ENCODE results near the gene ADIG.

Gene ADIG

DNA sequence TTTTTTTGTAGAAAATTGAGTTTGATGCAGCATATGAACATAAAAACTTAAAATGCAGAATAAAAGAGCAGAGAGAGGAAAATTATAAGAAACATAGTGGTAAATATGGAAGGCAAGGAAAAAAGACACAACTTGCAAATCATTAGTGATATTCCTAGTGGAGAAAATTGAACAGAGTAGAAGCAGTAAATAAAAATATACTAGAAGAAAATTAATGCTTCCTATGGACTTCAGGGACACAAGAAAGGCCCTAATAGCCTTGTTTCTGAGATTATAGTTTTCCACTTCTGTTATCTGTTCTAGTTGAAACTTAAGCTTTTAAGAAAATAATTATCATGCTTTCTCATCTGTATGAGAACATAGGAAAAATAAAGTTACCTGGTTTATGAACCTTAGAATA, 25.6 kb upstream of the ADIG start:
- TF ChIP-seq CTCF (IDR thresholded peaks at IDR 0.05; ENCODE audit: low read depth, low read length), result no peak
- no peak for DNase-seq (ENCODE audit: low read depth in 2 of 2)
- no peak overlapping the region for H3K4me3 ChIP-seq (replicated peaks in 1 of 2; ENCODE audit: low read depth in 2 of 2, low read length in 2 of 2)

DNA sequence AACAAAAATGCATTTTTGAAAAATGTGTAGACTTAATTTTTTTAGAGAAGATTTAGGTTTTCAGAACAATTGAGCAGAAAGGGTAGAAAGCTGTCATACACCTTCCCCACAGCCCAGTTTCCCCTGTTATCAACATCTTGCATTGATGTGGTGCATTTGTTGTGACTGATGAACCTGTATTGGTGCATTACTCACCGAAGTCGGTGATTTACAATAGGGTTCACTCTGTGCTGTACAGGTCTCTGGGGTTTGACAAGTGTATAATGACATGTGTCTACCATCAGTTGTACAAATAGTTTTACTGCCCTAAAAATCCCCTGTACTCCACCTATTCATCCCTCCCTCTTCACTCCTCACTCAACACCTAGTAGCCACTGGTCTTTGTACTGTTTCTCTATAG, 23.8 kb upstream of the ADIG start:
- no peak for DNase-seq (ENCODE audit: low read depth in 2 of 2)
- no peak overlapping the region for H3K4me3 ChIP-seq (replicated peaks in 1 of 2; ENCODE audit: low read depth in 2 of 2, low read length in 2 of 2)
- no peak for TF ChIP-seq CTCF (IDR thresholded peaks at IDR 0.05; ENCODE audit: low read depth, low read length)

DNA sequence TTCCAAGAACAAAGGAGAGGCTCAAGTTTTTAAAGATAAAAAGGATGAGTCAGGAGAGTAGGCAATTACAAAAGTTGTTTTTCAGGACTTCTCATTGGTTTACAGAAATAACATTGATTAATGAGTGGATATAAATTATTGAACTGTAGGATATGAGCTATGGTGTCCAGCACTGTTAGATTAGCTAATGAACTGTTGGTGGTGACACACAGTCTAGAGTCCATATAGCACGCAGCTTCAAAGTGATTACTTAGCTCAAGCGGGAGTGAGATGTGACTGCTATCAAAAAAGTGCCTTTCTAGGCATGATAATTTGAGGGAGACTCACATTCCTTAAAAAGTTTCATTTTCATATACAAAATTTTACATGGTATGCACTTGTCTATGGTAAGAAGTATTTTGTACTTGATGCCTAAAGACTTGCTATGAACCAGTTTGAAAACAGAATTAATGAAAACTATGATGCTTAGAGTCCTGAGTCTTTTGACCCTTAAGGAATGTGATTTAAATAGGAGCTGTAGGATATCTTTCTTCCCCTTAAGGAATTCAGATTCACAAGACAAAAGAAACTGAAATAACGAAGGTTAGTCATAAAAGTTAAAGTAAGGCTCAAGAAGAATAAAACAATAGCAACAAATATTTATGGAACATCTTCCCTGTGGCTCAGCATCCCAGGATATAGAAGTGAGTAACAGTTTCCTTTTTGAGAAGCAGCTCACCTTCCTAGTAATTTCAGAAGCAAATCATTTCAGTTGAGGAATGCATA, 22.2 kb upstream of the ADIG start:
- DNase-seq (ENCODE audit: low read depth in 2 of 2), result peak; percentile 28 to 37
- TF ChIP-seq CTCF (IDR thresholded peaks at IDR 0.05; ENCODE audit: low read depth, low read length), result no peak

GRCh38 chr20:38559764-38560163, 21.2 kb upstream of the ADIG start:
- no peak for DNase-seq (ENCODE audit: low read depth in 2 of 2)
- TF ChIP-seq CTCF (IDR thresholded peaks at IDR 0.05; ENCODE audit: low read depth, low read length), result no peak
- H3K4me3 ChIP-seq (replicated peaks in 1 of 2; ENCODE audit: low read depth in 2 of 2, low read length in 2 of 2), result no peak overlapping the region

More for the DNA sequence above, 22.2 kb upstream of the ADIG start:
- no peak overlapping the region for H3K4me3 ChIP-seq (replicated peaks in 1 of 2; ENCODE audit: low read depth in 2 of 2, low read length in 2 of 2)

GRCh38 chr20:38563802-38564431, 17.1 kb upstream of the ADIG start:
- no peak overlapping the region for H3K4me3 ChIP-seq (replicated peaks in 1 of 2; ENCODE audit: low read depth in 2 of 2, low read length in 2 of 2)
- TF ChIP-seq CTCF (IDR thresholded peaks at IDR 0.05; ENCODE audit: low read depth, low read length), result no peak
- no peak for DNase-seq (ENCODE audit: low read depth in 2 of 2)

DNA sequence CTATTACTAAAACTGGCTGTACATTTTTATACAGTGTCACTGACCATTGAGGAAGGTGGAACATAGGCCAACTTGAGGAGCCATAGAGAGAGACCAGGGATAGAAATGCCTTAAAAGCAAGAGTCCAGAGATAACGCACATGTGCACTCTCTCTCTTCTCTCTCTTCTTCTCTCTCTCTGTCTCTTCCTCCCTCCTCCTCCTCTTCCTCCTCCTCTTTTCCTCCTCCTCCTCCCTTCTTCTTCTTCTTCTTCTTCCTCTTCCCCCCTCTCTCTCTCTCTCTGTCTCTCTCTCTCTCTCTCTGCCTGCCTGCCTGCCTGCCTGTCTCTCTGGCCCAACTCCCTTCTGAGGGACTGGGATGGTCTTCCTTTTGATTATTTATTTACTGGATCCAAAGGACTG, 16.3 kb upstream of the ADIG start:
- TF ChIP-seq CTCF (IDR thresholded peaks at IDR 0.05; ENCODE audit: low read depth, low read length), result no peak
- DNase-seq (ENCODE audit: low read depth in 2 of 2), result no peak
- H3K4me3 ChIP-seq (replicated peaks in 1 of 2; ENCODE audit: low read depth in 2 of 2, low read length in 2 of 2), result no peak overlapping the region

All from cardiac fibroblast (primary cell).